ENCODE data around the gene JAZF1. TPM values are rescaled to one million over a fixed set of nuclear protein-coding genes. Genes with fewer than 3 reads are reported as not detected.
A peak's percentile ranks its signal among the peaks of the same experiment; 100 is the strongest.

The JAZF1 gene
- total RNA-seq, 2 donors from 2014 or later, result 20.0 to 21.3 TPM

GRCh38 chr7:28008911-28009310 lies 171.7 kb downstream of the JAZF1 start:
- intact Hi-C loops (cut with DNase I), result no loop called here
- no peak for ATAC-seq
- DNase-seq, result no peak

GRCh38 chr7:28008171-28008570 lies 172.4 kb downstream of the JAZF1 start:
- intact Hi-C loops (cut with DNase I), result no loop called here
- ATAC-seq, result no peak
- no peak for DNase-seq

GRCh38 chr7:28006491-28006890 lies 174.1 kb downstream of the JAZF1 start:
- ATAC-seq (no peak), DNase-seq (no peak)
- intact Hi-C loops (cut with DNase I), result no loop called here

- intact Hi-C loops (cut with DNase I), result no loop called here
- DNase-seq (no peak), ATAC-seq (peak in 1 of 2 donors; percentile 72)
These were observed 174.8 kb downstream of the JAZF1 start for GRCh38 chr7:28005847-28006231.

DNA sequence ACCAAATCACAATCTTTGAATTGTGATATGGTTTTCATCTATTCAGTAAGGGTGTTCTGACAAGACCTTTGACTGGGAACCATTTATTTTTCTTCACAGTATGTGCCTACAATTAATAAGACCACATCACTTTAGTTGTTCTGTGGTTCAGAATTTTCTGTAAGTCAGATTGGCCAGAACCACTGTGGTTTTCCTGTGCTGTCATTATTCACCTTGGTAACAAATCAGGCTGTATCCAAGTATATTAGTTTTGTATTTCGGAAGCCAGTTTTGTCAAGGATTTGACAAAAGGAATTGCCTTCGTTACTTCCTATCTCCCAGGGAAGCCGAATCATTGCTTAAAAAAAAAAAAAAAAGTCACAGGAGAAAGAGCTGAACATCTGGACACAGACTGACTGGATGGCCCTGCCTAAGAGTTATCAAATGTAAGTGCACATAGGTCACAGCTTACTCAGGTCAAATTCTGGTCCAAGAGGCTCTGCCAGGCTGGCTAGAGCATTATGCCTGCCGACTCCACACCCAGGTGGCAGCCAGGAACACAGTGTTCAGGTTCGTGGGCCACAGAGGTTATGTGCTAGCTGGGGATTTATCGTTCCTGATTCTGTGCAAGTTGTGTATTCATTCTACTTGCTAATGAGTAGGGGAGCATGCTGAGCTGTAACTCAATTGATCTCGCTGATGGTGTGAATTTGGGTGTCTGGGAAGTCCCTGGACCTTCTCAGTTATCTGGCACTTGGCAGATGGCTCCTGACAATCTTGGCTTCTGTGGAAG lies 175.3 kb downstream of the JAZF1 start:
- DNase-seq, result no peak
- peak; percentile 50 to 84 for ATAC-seq
- intact Hi-C loops (cut with DNase I), result no loop called here

DNA sequence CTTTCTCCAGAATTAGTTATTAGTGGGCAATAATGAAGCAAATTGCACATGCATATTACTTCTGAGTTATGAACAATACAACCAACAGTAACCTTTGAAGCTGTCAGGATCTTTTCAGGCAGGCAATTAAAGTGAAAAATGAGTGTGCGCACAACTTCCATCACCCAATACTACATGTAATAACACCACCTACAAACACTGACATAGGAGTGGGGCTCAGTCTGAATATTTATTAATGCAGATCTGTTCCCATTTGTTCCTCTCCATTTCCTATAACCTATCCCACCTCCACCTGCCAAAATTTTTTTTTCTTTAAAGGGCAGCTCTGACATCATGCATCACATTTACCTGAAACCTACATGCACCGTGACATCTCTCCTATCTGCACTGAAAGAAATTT lies 177.2 kb downstream of the JAZF1 start:
- DNase-seq (no peak), ATAC-seq (no peak)
- intact Hi-C loops (cut with DNase I), result no loop called here

GRCh38 chr7:28002638-28003037 lies 178.0 kb downstream of the JAZF1 start:
- intact Hi-C loops (cut with DNase I), result no loop called here
- ATAC-seq (no peak), DNase-seq (no peak)

- ATAC-seq (no peak), DNase-seq (no peak)
- intact Hi-C loops (cut with DNase I), result no loop called here
These were observed 178.7 kb downstream of the JAZF1 start for GRCh38 chr7:28001896-28002295.

DNA sequence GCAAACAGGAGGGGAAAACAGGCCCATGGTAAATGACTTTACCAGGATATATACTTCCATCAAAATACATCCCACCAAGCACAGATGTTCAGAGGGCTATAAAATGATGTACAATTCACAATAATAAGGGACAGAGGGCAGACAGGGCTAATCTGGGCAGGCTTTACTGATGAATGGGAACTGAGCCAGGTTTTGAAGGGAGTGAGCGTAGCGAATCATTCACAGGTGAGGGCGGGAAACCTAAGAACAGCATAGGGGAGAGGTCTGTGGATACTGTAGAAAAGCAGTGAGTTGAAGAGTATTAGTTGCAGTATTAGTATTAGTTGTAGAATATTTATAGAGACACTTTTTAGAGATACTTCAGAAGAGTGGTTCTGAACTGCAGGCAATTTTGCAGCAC lies 180.8 kb downstream of the JAZF1 start:
- intact Hi-C loops (cut with DNase I), result no loop called here
- DNase-seq (no peak), ATAC-seq (no peak)

DNA sequence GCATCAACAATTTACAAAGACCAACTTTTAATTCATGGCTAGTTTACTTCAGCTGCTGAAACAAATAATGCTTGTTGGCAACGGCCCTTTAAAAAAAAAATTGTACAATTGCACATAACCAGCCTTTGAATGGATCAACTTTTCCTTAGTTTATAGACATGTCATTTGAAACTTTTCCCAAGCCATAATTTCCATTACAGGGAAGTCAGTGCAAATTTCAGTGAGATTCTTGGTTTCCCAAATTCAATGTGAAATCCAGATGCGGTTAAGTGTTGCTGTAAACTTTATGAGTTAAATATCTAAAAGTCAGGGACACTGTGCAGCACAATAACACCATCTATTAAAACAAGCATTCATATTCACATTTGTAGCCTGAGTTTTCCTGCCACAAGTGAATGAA lies 182.2 kb downstream of the JAZF1 start:
- no peak for ATAC-seq
- intact Hi-C loops (cut with DNase I), result no loop called here

GRCh38 chr7:27997188-27997707 lies 183.3 kb downstream of the JAZF1 start:
- intact Hi-C loops (cut with DNase I), result no loop called here
- DNase-seq (no peak), ATAC-seq (no peak)

More for the DNA sequence above, 182.2 kb downstream of the JAZF1 start:
- DNase-seq, result no peak

GRCh38 chr7:27996141-27996540 lies 184.5 kb downstream of the JAZF1 start:
- DNase-seq, result no peak
- ATAC-seq, result no peak
- intact Hi-C loops (cut with DNase I), result no loop called here

- intact Hi-C loops (cut with DNase I), result no loop called here
- DNase-seq (no peak), ATAC-seq (no peak)
These were observed 185.4 kb downstream of the JAZF1 start for GRCh38 chr7:27995228-27995627.

DNA sequence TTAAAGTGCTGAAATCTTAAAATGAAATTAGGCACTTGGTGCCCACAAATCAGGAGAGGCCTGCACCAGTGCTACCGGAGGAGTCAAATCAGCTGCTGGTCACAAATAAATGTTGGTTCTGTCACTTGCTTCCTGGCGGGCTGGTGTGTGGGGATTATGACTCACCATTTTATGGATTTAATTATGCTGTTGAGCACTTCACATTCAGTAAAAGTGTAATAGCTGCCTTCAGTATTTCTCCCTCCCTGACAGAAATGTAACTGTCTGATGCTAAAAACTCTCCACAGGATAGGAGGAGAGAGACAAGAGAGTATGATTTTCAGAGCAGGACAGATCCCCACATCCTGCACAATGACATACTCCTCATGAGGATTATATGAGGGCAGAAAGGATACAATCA lies 186.0 kb downstream of the JAZF1 start:
- DNase-seq (no peak), ATAC-seq (peak in 1 of 2 donors; percentile 53)
- intact Hi-C loops (cut with DNase I), result no loop called here

DNA sequence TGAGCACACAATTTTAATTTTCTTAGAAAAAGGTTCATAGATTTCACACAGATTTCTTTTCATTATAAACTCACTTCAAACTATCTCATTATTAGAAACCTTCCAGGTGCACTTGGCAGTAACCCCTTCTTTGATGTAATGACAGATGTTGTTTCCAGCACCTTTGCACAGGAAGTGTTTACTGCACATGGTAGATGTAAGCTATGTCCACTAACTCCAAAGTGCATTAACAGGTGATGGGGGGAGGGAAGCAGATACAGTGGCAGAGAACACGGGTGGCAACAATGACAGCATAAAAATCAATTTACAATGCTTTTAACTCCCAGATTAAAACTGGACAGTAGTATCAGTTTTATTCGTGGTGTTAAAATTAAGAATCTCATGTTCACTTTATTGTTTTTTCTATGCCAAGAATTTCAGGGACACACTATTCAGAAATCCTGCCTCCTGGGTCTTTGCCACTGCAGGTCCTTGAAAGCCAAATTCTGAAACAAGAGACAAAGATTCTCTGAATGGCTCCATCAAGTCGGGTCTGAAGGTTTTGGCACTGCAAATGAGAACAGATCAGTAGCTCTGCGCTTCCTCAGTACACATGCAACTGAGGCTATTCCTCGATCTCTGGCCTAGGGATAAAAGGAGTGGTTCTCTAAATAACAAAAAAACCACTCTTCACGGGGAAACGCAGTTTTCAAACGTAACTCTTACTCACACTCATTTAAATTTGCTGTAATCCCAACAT lies 187.7 kb downstream of the JAZF1 start:
- DNase-seq (no peak), ATAC-seq (no peak)
- intact Hi-C loops (cut with DNase I), result no loop called here

DNA sequence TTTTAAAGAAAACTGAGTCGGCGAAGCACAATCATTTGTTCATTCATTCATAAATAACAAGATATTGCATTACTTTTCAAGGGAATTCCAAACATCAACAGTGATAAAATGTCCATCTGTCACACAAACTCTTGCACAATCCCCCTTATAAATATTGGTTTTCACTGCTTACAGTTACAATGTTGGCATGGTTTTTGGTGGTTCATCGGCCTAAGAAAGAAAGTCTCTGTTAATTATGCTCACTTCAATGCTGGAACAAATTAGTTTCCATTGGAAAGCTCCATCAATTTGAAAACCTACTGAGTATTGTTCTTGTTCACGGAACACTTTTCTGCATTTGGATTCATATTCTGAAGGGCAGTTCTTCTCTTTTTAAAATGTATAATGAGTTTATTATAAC lies 188.5 kb downstream of the JAZF1 start:
- ATAC-seq (no peak), DNase-seq (no peak)
- intact Hi-C loops (cut with DNase I), result no loop called here

DNA sequence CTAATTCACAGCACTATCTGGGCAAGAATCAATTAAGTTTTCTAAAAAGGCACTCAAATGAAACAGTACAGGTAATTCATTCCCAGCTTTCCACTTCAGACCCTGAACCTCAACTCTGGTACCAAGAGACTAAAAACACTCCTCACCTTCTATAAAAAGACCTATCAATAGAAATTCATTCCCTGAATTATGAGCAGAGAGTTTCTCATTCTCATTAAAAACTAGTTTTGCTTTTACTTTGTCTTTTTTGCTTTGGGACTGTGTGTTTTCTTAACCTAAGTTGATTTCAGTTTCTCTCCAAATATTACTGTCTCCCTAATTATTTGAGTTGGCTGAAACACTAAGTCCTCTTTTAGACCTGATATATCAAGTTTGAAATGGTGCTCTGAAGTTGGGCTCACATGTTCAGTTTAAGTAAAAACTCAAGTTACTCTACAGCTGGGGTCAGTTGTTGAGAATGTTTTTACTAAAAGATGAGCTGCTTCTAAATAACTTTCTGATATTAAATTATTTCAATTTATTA lies 189.5 kb downstream of the JAZF1 start:
- ATAC-seq, result no peak
- intact Hi-C loops (cut with DNase I), result no loop called here

GRCh38 chr7:27976531-27976930 lies 204.1 kb downstream of the JAZF1 start:
- ATAC-seq (no peak), DNase-seq (no peak)
- intact Hi-C loops (cut with DNase I), result no loop called here

More for the DNA sequence above, 189.5 kb downstream of the JAZF1 start:
- DNase-seq, result no peak

GRCh38 chr7:27973625-27974024 lies 207.0 kb downstream of the JAZF1 start:
- DNase-seq (no peak), ATAC-seq (no peak)
- intact Hi-C loops (cut with DNase I), result no loop called here

DNA sequence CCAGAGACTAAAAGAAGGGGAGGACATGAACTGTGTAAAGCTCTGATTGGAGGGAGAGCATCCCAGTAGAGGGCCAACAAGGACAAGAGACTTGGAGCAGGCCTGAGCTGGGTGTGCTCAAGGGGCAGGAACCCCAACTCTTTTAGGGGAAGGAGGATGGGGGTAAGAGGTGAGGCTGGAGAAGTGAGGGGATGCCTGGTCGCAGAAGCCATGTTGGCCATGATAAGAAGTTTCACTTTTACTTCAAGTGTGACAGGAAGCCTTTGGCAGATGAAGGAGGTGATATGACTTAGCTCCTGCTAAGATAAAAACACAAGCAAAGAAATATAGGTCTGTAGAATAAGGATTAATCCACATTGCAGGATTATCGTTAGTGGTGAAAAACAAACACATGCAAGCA lies 208.3 kb downstream of the JAZF1 start:
- intact Hi-C loops (cut with DNase I), result no loop called here
- DNase-seq (no peak), ATAC-seq (no peak)
